ENCODE results near the gene ZNF358. TPM values are rescaled to one million over a fixed set of nuclear protein-coding genes. Genes with fewer than 3 reads are reported as not detected.
"Not testable (repeated sequence)": the region's sequence is repeated elsewhere in the genome, so short reads cannot be mapped to it uniquely, and the experiment has no call there.

The ZNF358 gene
- total RNA-seq, 1 donor from 2014 or later: 76.7 TPM

GRCh38 chr19:7529610-7530490, 13.9 kb downstream of the ZNF358 start:
- intact Hi-C loops (cut with DNase I): no loop called here

GRCh38 chr19:7533281-7533885, 17.5 kb downstream of the ZNF358 start:
- DNase-seq (ENCODE audit: low spot score): peak; percentile 87
- intact Hi-C loops (cut with DNase I): no loop called here

More at GRCh38 chr19:7529610-7530490, 13.9 kb downstream of the ZNF358 start:
- no peak for DNase-seq (ENCODE audit: low spot score)

GRCh38 chr19:7533925-7534480, 18.1 kb downstream of the ZNF358 start:
- peak; percentile 91 for DNase-seq (ENCODE audit: low spot score)
- intact Hi-C loops (cut with DNase I): loop anchor here (1.0 to 2.0 kb wide), 2 partner anchors 12 to 17 kb away; partner anchors contain the start of genes MCOLN1 and ZNF358

- DNase-seq (ENCODE audit: low spot score): no peak
- intact Hi-C loops (cut with DNase I): loop anchor here (1.0 to 2.0 kb wide), 3 partner anchors 12 to 18 kb away; partner anchors contain the start of genes MCOLN1 and ZNF358
Measured at GRCh38 chr19:7534531-7535046, 18.7 kb downstream of the ZNF358 start.

GRCh38 chr19:7535047-7535997, 19.4 kb downstream of the ZNF358 start, which contains the start of gene PNPLA6:
TSS of gene PNPLA6 (plus strand) at chr19:7535717. CDS start at chr19:7535789, 72 bp downstream.
- DNase-seq (ENCODE audit: low spot score): peak; percentile 98
- intact Hi-C loops (cut with DNase I): loop anchor here (1.0 to 2.0 kb wide), 2 partner anchors 16 to 19 kb away; partner anchors contain the start of gene ZNF358

GRCh38 chr19:7535998-7536695, 20.2 kb downstream of the ZNF358 start:
- DNase-seq (ENCODE audit: low spot score): no peak
- intact Hi-C loops (cut with DNase I): loop anchor here (1.0 to 2.0 kb wide), 2 partner anchors 15 to 19 kb away; partner anchors contain the start of gene ZNF358

GRCh38 chr19:7538990-7539389, 23.1 kb downstream of the ZNF358 start:
- DNase-seq (ENCODE audit: low spot score); intact Hi-C loops (cut with DNase I): not testable (repeated sequence)

GRCh38 chr19:7539827-7540425, 24.0 kb downstream of the ZNF358 start:
- intact Hi-C loops (cut with DNase I): no loop called here

GRCh38 chr19:7540761-7541474, 25.0 kb downstream of the ZNF358 start:
- DNase-seq (ENCODE audit: low spot score): no peak
- intact Hi-C loops (cut with DNase I): no loop called here

More at GRCh38 chr19:7539827-7540425, 24.0 kb downstream of the ZNF358 start:
- DNase-seq (ENCODE audit: low spot score): no peak

GRCh38 chr19:7541475-7541824, 25.5 kb downstream of the ZNF358 start:
- DNase-seq (ENCODE audit: low spot score): no peak
- intact Hi-C loops (cut with DNase I): no loop called here

GRCh38 chr19:7541828-7542443, 26.0 kb downstream of the ZNF358 start:
- DNase-seq (ENCODE audit: low spot score): no peak
- intact Hi-C loops (cut with DNase I): no loop called here

GRCh38 chr19:7542556-7543348, 26.8 kb downstream of the ZNF358 start:
- DNase-seq (ENCODE audit: low spot score): no peak
- intact Hi-C loops (cut with DNase I): no loop called here

GRCh38 chr19:7544626-7545025, 28.7 kb downstream of the ZNF358 start:
- no peak for DNase-seq (ENCODE audit: low spot score)
- intact Hi-C loops (cut with DNase I): no loop called here

- DNase-seq (ENCODE audit: low spot score): no peak
- intact Hi-C loops (cut with DNase I): no loop called here
Measured at GRCh38 chr19:7545300-7545699, 29.4 kb downstream of the ZNF358 start.

GRCh38 chr19:7545904-7546303, 30.0 kb downstream of the ZNF358 start:
- intact Hi-C loops (cut with DNase I): no loop called here
- no peak for DNase-seq (ENCODE audit: low spot score)

GRCh38 chr19:7547159-7547558, 31.3 kb downstream of the ZNF358 start:
- DNase-seq (ENCODE audit: low spot score): no peak
- intact Hi-C loops (cut with DNase I): no loop called here
